Activated CD4-positive, alpha-beta T cell treated with anti-CD3 and anti-CD28 coated beads, Interleukin-2, amount 10 ng/mL, durations not matched to agents 24 days and 14 days (primary cell): ENCODE data around the gene CCL1. TPM values are rescaled to one million over a fixed set of nuclear protein-coding genes. Genes with fewer than 3 reads are reported as not detected.

Experiments
- DNase-seq: peaks from one replicate; pipeline ENCODE4 v3.0.0; 2022
- H3K27ac Mint-ChIP-seq: one replicate; pipeline ENCODE4 v1.8.0; 2022; ENCODE audit warnings: mild to moderate bottlenecking, mixed read lengths
- H3K27me3 Mint-ChIP-seq: one replicate; pipeline ENCODE4 v1.8.0; 2022; ENCODE audit warnings: mixed read lengths
- H3K36me3 Mint-ChIP-seq: one replicate; pipeline ENCODE4 v1.8.0; 2022; ENCODE audit warnings: low read depth, mild to moderate bottlenecking, mixed read lengths
- H3K4me1 Mint-ChIP-seq: one replicate; pipeline ENCODE4 v1.8.0; 2021; ENCODE audit warnings: mixed read lengths
- H3K4me3 Mint-ChIP-seq: one replicate; pipeline ENCODE4 v1.8.0; 2022; ENCODE audit warnings: mild to moderate bottlenecking, moderate library complexity, mixed read lengths
- H3K9me3 Mint-ChIP-seq: one replicate; pipeline ENCODE4 v1.8.0; 2021; ENCODE audit warnings: mixed read lengths
- intact Hi-C: fragments of 100-400 bp; cut with micrococcal nuclease; formaldehyde crosslinking; loops from one replicate; pipeline ENCODE4 v1.15.1; 2023
- total RNA-seq: library from RNA; stranded (reverse); gene quantifications from 2 replicates; pipeline ENCODE4 v1.2.3, GENCODE V29; 2022

The CCL1 gene
- total RNA-seq, 1 donor from 2014 or later: 105 TPM

DNA sequence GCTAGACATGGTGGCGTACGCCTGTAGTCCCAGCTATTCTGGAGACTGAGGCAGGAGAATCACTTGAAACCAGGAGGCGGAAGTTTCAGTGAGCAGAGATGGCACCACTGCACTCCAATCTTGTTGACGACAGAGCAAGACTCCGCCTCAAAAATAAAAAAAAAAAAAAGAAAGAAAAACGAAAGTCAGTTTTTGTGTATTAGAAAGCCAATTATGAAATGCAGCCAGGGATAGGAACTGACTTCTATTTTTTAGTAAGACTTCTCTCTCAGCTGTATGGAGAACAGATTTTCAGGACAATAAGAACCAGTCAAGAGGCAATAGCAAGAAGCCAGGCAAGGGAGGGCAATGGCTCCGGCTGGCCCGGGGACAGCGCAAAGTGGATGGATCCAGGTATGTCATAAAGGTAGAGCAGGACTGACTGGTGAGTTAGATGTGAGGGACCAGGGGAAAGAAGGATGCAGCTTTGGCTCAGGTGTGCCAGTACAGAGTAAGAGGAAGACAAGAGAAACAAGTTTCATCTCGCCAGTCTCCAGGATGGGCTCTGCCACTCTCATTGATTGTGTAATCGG, 12.5 kb upstream of the CCL1 start:
- peaks cover 8% of the 10 kb centered on the region for H3K27me3 Mint-ChIP-seq
- H3K4me1 Mint-ChIP-seq: peaks cover 55% of the 10 kb centered on the region
- intact Hi-C loops: loop anchor here (10.0 kb wide), 1 partner anchor 1719 kb away; the partner anchor contains the start of gene CCL3
- no peaks in the 10 kb centered on the region for H3K36me3 Mint-ChIP-seq
- no peak for DNase-seq
- H3K4me3 Mint-ChIP-seq: no peak overlapping the region
- H3K27ac Mint-ChIP-seq: no peak overlapping the region
- H3K9me3 Mint-ChIP-seq: peaks cover 4% of the 10 kb centered on the region

DNA sequence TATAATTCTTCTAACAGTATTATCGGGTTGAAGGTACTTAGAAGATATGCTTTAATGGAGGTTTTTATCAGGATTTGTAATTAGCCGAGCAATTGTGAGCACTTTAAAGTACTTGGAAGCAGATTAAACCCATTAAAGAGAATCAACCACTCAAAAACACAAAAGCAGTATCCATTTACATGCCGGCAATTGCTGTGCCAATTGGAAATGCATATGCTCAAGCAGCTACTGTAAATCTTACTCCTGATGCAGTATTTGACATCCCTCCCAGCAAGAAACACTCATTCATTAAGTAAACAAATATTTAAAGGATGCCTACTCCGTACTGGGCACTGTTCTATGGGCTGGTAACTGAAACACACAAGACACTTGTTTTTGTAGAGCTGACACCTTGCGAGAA, 11.4 kb upstream of the CCL1 start:
- H3K9me3 Mint-ChIP-seq: peaks cover 4% of the 10 kb centered on the region
- peaks cover 53% of the 10 kb centered on the region for H3K4me1 Mint-ChIP-seq
- no peak overlapping the region for H3K4me3 Mint-ChIP-seq
- intact Hi-C loops: loop anchor here (10.0 kb wide), 1 partner anchor 1720 kb away; the partner anchor contains the start of gene CCL3
- no peak for DNase-seq
- no peak overlapping the region for H3K27ac Mint-ChIP-seq
- no peaks in the 10 kb centered on the region for H3K36me3 Mint-ChIP-seq
- peaks cover 10% of the 10 kb centered on the region for H3K27me3 Mint-ChIP-seq

DNA sequence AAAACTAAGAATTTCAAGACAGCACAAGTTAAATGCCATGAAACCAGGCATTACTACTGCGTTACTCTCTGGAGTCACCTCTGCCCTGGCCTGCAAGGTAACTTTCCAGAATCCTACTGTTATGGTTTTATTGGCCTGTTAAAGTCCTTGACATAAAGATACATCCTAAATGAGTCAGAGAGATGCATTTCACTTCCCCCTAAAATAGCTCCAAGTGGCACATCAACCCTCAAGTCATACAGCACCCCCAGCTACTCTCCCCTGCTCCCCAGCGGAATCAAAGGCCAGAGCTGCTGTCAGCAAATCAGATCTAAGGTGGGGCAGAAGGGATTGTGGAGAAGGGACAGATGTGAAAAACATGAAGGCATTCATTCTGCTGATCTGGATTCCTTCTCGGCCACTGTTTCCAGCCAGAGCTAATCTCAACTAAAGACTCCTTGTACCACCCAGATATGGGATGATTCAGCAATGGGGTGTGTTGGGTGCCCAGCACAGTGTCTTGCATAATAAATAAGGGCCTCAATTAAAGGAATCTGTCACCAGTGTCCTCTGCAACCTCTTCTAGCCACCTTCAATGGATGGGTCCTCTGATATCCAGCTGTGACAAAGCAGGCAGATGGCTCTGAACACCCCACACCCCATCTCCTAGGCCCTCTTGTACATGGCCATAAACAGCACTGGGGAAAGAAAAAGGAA, 8.5 kb upstream of the CCL1 start:
- Mint-ChIP-seq H3K4me3 (no peak overlapping the region), H3K27ac (no peak overlapping the region), H3K36me3 (no peaks in the 10 kb centered on the region), H3K27me3 (peaks cover 17% of the 10 kb centered on the region), H3K4me1 (peaks cover 36% of the 10 kb centered on the region), H3K9me3 (peaks cover under 1% of the 10 kb centered on the region)
- DNase-seq: no peak
- intact Hi-C loops: loop anchor here (1.0 to 10.0 kb wide), 2 partner anchors 9 to 1723 kb away; partner anchors contain the start of gene CCL3

DNA sequence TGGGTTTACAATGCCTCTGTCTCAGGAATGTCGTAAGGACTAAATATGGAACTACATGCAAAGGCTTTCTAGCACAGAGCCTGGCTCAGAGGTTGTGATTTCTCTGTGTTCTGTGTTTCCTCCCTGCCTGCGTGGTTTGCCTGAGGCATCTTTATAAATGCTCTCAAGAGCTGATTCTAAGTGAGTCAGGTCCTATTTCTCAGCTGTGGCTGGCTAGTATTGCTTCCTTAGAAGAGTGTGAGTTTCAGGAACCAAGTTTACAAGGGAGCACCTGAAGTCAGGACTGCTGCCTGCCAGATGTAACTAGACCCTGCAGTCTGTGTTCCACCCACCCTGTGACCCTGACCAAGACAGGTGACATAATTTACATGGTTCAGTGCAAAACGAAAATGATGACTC, 8.0 kb upstream of the CCL1 start:
- Mint-ChIP-seq H3K36me3 (no peaks in the 10 kb centered on the region), H3K27ac (no peak overlapping the region), H3K4me1 (peaks cover 40% of the 10 kb centered on the region), H3K27me3 (peaks cover 17% of the 10 kb centered on the region), H3K9me3 (no peaks in the 10 kb centered on the region), H3K4me3 (no peak overlapping the region)
- DNase-seq: no peak
- intact Hi-C loops: loop anchor here (1.0 to 10.0 kb wide), 2 partner anchors 9 to 1724 kb away; partner anchors contain the start of gene CCL3

DNA sequence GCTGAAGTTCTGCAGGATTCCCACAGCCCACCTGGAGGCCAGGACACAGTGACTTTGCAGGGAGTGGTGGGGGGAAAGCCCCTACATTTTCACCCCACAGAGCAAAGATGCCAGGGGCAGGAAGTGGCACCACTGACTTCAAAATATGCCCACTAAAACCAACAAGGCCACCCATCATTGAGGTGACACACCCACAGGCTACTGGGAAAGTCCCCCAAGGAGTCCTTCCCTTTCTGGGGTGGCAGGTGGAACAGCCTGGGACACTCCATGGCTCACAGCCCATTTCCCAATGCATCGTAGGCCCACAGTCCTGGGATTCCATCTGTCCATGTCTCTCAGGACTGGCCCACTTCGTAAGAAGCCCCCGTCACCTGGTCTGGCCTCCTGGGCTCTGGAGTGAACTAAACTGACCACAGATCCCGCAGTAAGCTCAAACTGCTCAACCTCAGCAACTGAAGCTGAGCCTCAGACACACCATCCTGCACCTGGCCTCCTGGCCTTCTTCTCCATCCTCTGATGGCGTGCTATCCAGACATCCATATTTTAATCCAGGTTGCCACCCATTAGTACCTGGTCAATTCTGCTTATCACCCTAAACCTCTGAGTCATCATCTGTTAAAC, 7.5 kb upstream of the CCL1 start:
- Mint-ChIP-seq H3K27me3 (peaks cover 14% of the 10 kb centered on the region), H3K4me1 (peaks cover 42% of the 10 kb centered on the region), H3K4me3 (no peak overlapping the region), H3K36me3 (no peaks in the 10 kb centered on the region), H3K27ac (no peak overlapping the region), H3K9me3 (no peaks in the 10 kb centered on the region)
- intact Hi-C loops: loop anchor here (10.0 kb wide), 1 partner anchor 1724 kb away; the partner anchor contains the start of gene CCL3
- no peak for DNase-seq

DNA sequence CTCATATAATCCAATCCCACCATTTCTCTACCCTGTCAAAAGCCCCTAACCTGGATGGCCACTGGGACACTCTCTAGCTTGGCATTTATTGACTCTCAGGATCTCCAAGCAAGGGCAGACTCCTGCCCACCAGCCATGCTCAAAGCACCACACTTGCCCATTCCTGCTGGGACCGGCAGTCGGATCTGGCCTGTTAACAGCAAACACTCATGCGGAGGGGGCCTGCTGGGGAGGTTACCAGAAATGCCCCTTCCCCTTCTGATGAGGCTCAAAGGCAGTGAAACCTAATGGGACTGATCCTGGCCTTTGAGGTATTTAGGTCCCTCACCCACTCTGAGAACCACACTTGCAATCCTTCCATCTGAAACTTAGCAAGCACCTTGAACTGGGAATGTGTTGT, 6.5 kb upstream of the CCL1 start:
- intact Hi-C loops: no loop called here
- Mint-ChIP-seq H3K27ac (peak overlapping the region; percentile 10), H3K9me3 (no peaks in the 10 kb centered on the region), H3K36me3 (no peaks in the 10 kb centered on the region), H3K4me1 (peaks cover 51% of the 10 kb centered on the region), H3K27me3 (peaks cover 17% of the 10 kb centered on the region), H3K4me3 (no peak overlapping the region)
- no peak for DNase-seq

DNA sequence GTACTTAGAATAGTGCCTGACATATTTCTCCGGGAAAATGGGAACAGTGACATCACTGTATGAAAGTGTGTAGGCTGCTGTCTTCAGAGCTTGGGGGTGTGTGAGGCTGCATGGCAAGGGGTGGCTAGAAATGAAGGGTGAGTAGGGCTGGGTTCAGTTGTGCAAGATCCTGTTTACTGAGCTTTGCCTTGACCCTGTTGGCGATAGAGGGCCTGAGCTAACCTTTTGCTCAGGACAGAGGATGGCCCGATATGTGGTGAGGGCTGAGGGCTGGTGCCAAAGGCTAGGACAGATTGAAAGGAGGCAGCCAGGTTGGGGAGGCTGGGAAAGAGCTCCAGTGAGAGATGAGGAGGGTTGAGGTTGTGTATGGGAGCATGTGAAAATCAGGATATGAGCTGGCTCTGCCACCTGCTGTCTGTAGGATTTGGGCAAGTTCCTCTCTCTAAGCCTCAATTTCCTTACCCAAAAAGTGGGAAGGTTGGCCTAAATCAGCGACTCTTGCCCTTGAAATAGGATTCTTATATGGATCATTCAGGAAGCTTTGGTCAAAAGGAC, 6.0 kb upstream of the CCL1 start:
- Mint-ChIP-seq H3K9me3 (no peaks in the 10 kb centered on the region), H3K27ac (no peak overlapping the region), H3K27me3 (peaks cover 21% of the 10 kb centered on the region), H3K4me3 (no peak overlapping the region), H3K4me1 (peaks cover 55% of the 10 kb centered on the region), H3K36me3 (no peaks in the 10 kb centered on the region)
- intact Hi-C loops: no loop called here
- no peak for DNase-seq

DNA sequence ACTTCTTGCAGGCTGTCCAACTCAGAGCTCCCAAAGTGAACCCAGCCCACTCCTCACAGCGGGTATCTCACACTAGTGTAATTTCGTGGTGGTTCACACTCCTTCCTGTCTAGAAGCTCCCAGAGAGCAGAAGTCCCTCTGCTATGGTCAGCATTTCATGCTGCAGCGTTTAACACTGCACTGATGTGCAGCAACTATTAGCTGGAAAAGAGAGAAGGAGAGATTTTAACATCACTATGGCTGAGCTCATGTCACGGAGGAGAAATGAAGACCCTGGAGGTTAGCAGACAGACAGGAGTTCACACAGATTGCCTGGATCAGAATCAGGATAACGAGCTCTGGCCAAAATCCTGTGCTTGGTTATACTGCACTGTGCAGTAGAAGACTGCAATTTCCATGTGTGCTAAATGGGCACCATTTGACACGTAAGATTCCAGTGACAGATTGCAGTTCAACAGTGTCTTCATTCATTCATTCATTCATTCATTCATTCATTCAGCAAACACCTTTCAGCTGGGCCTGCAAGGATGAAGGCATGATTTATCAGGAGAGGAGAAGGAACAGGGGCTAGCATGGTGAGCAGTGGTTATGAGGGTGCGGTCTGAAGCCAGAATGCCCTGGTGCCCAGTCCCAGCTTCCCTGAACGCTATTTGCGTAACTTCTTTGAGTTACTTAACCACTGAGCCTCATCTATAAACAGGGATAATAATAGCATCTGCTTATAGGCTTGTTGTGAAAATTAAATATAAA, 5.3 kb upstream of the CCL1 start:
- H3K4me1 Mint-ChIP-seq: peaks cover 59% of the 10 kb centered on the region
- H3K27ac Mint-ChIP-seq: no peak overlapping the region
- H3K27me3 Mint-ChIP-seq: peaks cover 18% of the 10 kb centered on the region
- intact Hi-C loops: no loop called here
- H3K36me3 Mint-ChIP-seq: no peaks in the 10 kb centered on the region
- H3K9me3 Mint-ChIP-seq: no peaks in the 10 kb centered on the region
- no peak overlapping the region for H3K4me3 Mint-ChIP-seq
- no peak for DNase-seq

DNA sequence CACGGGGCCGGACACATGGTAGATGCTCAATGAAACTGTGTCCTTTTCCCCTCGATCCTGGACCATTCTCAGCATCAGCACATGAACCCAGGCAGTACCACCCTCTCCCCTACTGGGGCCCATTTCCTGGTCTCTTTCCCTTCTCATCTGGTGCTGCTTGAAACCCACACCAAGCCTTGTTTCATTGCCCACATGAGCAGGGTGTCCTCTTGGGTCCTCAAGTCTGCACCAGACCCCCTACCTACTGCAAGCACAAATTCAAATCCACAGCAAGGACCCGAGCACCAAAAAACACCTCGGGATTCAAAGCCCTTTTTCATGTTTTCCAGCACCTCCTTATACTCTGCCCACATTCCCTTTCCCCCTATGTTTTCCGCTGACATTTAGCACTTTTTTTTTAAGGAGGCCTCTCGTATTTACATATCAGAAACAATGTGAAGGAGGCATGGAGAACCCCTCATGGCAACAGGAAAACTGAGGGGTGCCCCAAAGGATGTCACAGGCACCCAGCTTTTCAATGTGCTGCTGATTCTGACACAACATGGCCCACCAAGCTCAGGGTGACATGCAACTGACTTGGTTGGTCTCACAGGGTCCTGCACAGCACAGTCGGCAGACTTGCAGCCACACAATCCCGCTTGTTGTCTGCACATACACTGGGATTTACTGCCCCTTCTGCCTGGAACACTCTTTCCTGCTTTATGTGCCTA, 4.6 kb upstream of the CCL1 start:
- Mint-ChIP-seq H3K27me3 (peaks cover 18% of the 10 kb centered on the region), H3K4me1 (peaks cover 64% of the 10 kb centered on the region), H3K4me3 (no peak overlapping the region), H3K36me3 (no peaks in the 10 kb centered on the region), H3K9me3 (no peaks in the 10 kb centered on the region), H3K27ac (peak overlapping the region; percentile 18)
- intact Hi-C loops: no loop called here
- no peak for DNase-seq

DNA sequence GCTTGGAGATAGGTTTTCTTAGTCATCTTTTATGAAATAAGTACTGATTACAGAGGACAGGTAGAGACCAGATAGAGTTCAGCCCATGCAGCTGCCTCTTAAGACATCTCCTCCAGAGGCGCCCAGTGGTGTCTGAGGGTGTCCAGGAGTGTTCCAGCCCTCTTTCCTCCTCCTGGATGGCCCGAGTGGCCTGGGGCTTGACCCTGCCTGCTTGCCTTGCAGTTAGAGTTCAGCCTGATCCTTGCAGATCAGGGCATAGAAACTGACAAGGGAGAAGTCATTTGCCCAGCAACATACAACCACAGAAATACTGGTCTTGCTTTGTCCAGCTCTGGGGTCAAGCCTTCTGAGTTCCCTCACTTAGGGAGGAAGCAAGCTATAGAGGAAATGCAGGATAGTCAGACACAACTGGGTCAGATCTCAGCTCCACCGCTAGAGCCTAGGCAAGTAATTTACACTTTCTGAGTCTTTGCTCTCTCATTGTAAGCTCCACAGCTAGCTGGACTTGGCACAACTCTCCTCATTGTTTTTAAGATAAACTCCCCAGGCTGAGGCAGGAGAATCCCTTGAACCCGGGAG, 3.6 kb upstream of the CCL1 start:
- H3K27me3 Mint-ChIP-seq: peaks cover 20% of the 10 kb centered on the region
- DNase-seq: peak; percentile 49
- peak overlapping the region; percentile 6 for H3K27ac Mint-ChIP-seq
- H3K9me3 Mint-ChIP-seq: no peaks in the 10 kb centered on the region
- H3K36me3 Mint-ChIP-seq: no peaks in the 10 kb centered on the region
- intact Hi-C loops: no loop called here
- H3K4me3 Mint-ChIP-seq: no peak overlapping the region
- peaks cover 68% of the 10 kb centered on the region for H3K4me1 Mint-ChIP-seq

DNA sequence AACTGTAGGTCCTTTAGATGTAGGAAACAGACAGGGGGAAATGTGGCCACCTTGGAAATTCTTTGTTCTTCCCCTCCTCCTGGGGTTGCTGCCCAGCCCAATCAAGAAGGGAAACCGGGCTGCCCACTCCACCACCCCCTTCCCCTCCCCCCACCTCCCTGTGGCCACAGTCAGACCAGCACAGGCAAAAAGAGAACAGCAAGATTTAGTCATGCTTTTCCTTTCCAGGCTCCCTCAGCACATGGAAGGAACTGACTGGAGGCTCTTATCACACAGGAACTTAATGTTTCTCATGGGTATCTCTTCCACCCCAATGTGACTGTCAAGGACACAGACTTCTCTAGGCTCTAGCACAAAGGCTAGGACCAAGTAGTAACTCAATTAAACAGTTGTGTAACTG, 3.0 kb upstream of the CCL1 start:
- Mint-ChIP-seq H3K27ac (peak overlapping the region; percentile 6), H3K9me3 (no peaks in the 10 kb centered on the region), H3K36me3 (no peaks in the 10 kb centered on the region), H3K27me3 (peaks cover 20% of the 10 kb centered on the region), H3K4me1 (peaks cover 64% of the 10 kb centered on the region), H3K4me3 (no peak overlapping the region)
- DNase-seq: peak; percentile 52
- intact Hi-C loops: no loop called here

DNA sequence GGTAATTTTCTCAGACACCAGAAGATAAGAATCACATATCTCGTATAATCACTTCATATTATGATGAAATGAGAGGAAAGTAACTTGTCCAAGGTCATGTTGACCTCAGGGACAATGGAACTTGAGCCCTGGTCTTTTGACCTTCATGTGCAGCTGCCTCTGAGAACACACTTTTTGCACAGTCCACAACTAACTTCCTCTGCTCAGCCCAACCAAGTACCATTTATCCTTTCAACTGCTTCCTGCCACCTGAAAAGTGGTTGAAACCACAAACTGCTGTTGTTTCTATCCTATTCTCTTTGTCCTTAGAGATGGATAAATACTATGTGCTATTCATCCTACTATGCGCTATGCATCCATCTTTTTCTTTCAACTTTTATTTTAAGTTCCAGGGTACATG, 2.3 kb upstream of the CCL1 start:
- Mint-ChIP-seq H3K36me3 (no peaks in the 10 kb centered on the region), H3K4me3 (peak overlapping the region; percentile 15), H3K9me3 (no peaks in the 10 kb centered on the region), H3K27ac (no peak overlapping the region), H3K4me1 (peaks cover 61% of the 10 kb centered on the region), H3K27me3 (peaks cover 20% of the 10 kb centered on the region)
- DNase-seq: peak; percentile 71
- intact Hi-C loops: no loop called here

DNA sequence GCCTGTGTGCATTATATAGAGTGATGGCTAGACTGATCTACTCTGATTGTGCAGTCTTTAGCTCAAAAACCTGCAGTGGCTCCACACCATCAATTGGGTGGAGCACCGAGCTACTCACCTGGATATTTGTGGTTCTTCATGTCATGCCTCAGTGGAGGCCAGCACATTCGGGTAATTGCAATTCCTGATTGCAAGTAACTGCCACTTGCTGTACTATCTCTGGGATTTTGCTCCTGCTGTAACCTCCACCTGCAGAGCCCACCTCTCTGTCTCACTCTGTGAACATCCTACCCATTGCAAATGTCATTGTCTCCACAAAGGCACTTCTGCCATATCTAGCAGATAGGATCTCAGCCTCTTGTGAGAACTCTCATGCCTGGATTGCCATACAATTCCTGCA, 1.7 kb upstream of the CCL1 start:
- Mint-ChIP-seq H3K4me3 (peak overlapping the region; percentile 15), H3K9me3 (no peaks in the 10 kb centered on the region), H3K27ac (no peak overlapping the region), H3K27me3 (peaks cover 20% of the 10 kb centered on the region), H3K4me1 (peaks cover 57% of the 10 kb centered on the region), H3K36me3 (no peaks in the 10 kb centered on the region)
- intact Hi-C loops: loop anchor here (5.0 kb wide), 1 partner anchor 57 kb away; no protein-coding TSS in a partner anchor
- DNase-seq: peak; percentile 55
